Endothelial cell (in vitro differentiated cells): Measurements from ENCODE around the gene C10orf62. TPM values are rescaled to one million over a fixed set of nuclear protein-coding genes. Genes with fewer than 3 reads are reported as not detected.

Experiments used
- DNase-seq: peaks from one replicate; pipeline ENCODE4 v3.0.0; 2021; ENCODE audit warnings: low spot score
- H3K27ac Mint-ChIP-seq: one replicate; pipeline ENCODE4 v1.8.0; 2021; ENCODE audit warnings: mixed read lengths, inconsistent platforms; ENCODE audit not compliant: unreplicated experiment
- H3K27me3 Mint-ChIP-seq: one replicate; pipeline ENCODE4 v1.8.0; 2021; ENCODE audit warnings: mild to moderate bottlenecking, moderate library complexity, mixed read lengths, inconsistent platforms; ENCODE audit not compliant: unreplicated experiment
- H3K36me3 Mint-ChIP-seq: one replicate; pipeline ENCODE4 v1.8.0; 2021; ENCODE audit warnings: mild to moderate bottlenecking, low read depth, mixed read lengths, inconsistent platforms; ENCODE audit not compliant: unreplicated experiment
- H3K4me1 Mint-ChIP-seq: one replicate; pipeline ENCODE4 v1.8.0; 2021; ENCODE audit warnings: mild to moderate bottlenecking, mixed read lengths, inconsistent platforms; ENCODE audit not compliant: unreplicated experiment
- H3K4me3 Mint-ChIP-seq: one replicate; pipeline ENCODE4 v1.8.0; 2021; ENCODE audit warnings: mild to moderate bottlenecking, mixed read lengths, inconsistent platforms; ENCODE audit not compliant: unreplicated experiment
- H3K9me3 Mint-ChIP-seq: one replicate; pipeline ENCODE4 v1.8.0; 2021; ENCODE audit warnings: mixed read lengths, inconsistent platforms; ENCODE audit not compliant: unreplicated experiment
- CTCF ChIP-seq: fragments of 200-600 bp; sonication (generic); IDR thresholded peaks from one replicate; pipeline ENCODE4 v1.5.0; 2021; ENCODE audit warnings: antibody characterized with exemption; ENCODE audit not compliant: unreplicated experiment
- long read RNA-seq: library from polyadenylated mRNA; unstranded; transcript quantifications from one replicate; pipeline ENCODE4 v2.0.0, GENCODE V29; 2020; ENCODE audit not compliant: unreplicated experiment
- total RNA-seq: library from RNA; stranded (reverse); fragmentation: NEBNext Ultra II Directional; extraction: Animal tissue kit (Norgen Biotek cat#: 25700); gene quantifications from one replicate; pipeline ENCODE4 v1.2.1, GENCODE V29; 2021; ENCODE audit not compliant: unreplicated experiment

C10orf62 gene
- not detected for total RNA-seq
- long read RNA-seq: 0 reads

GRCh38 chr10:97589479-97589878, at the start of gene C10orf62:
C10orf62 (plus strand) TSS chr10:97589721; CDS start chr10:97589898, 177 bp downstream.
- no peak for DNase-seq
- no peak within 1 kb of the TSS for H3K4me3 Mint-ChIP-seq
- no peaks in the 10 kb centered on the region for H3K36me3 Mint-ChIP-seq
- no peak within 1 kb of the TSS for H3K27ac Mint-ChIP-seq
- TF ChIP-seq CTCF: no peak
- H3K9me3 Mint-ChIP-seq: no peaks in the 10 kb centered on the region
- peaks cover 1% of the 10 kb centered on the region for H3K27me3 Mint-ChIP-seq
- H3K4me1 Mint-ChIP-seq: no peaks in the 10 kb centered on the region

GRCh38 chr10:97540669-97541500, 48.6 kb upstream of the C10orf62 start:
- Mint-ChIP-seq H3K9me3 (no peaks in the 10 kb centered on the region), H3K27me3 (peaks cover 16% of the 10 kb centered on the region), H3K27ac (peak overlapping the region; percentile 84), H3K4me1 (peaks cover 55% of the 10 kb centered on the region), H3K36me3 (peaks cover 9% of the 10 kb centered on the region), H3K4me3 (no peak overlapping the region)
- no peak for TF ChIP-seq CTCF
- DNase-seq: no peak

GRCh38 chr10:97542169-97543024, 47.1 kb upstream of the C10orf62 start:
- no peaks in the 10 kb centered on the region for H3K9me3 Mint-ChIP-seq
- DNase-seq: no peak
- H3K27ac Mint-ChIP-seq: peak overlapping the region; percentile 95
- H3K4me1 Mint-ChIP-seq: peaks cover 63% of the 10 kb centered on the region
- peaks cover 5% of the 10 kb centered on the region for H3K36me3 Mint-ChIP-seq
- peaks cover 13% of the 10 kb centered on the region for H3K27me3 Mint-ChIP-seq
- H3K4me3 Mint-ChIP-seq: peak overlapping the region; percentile 82
- TF ChIP-seq CTCF: no peak

- TF ChIP-seq CTCF: no peak
- Mint-ChIP-seq H3K9me3 (no peaks in the 10 kb centered on the region), H3K36me3 (peaks cover 5% of the 10 kb centered on the region), H3K27me3 (peaks cover 16% of the 10 kb centered on the region), H3K4me3 (peak overlapping the region; percentile 82), H3K27ac (peak overlapping the region; percentile 95), H3K4me1 (peaks cover 69% of the 10 kb centered on the region)
- DNase-seq: peak; percentile 64
Measured at GRCh38 chr10:97543025-97543546, 46.4 kb upstream of the C10orf62 start.
